ENCODE data around the gene ECPAS. TPM values are rescaled to one million over a fixed set of nuclear protein-coding genes. Genes with fewer than 3 reads are reported as not detected.

ECPAS gene, protein sequence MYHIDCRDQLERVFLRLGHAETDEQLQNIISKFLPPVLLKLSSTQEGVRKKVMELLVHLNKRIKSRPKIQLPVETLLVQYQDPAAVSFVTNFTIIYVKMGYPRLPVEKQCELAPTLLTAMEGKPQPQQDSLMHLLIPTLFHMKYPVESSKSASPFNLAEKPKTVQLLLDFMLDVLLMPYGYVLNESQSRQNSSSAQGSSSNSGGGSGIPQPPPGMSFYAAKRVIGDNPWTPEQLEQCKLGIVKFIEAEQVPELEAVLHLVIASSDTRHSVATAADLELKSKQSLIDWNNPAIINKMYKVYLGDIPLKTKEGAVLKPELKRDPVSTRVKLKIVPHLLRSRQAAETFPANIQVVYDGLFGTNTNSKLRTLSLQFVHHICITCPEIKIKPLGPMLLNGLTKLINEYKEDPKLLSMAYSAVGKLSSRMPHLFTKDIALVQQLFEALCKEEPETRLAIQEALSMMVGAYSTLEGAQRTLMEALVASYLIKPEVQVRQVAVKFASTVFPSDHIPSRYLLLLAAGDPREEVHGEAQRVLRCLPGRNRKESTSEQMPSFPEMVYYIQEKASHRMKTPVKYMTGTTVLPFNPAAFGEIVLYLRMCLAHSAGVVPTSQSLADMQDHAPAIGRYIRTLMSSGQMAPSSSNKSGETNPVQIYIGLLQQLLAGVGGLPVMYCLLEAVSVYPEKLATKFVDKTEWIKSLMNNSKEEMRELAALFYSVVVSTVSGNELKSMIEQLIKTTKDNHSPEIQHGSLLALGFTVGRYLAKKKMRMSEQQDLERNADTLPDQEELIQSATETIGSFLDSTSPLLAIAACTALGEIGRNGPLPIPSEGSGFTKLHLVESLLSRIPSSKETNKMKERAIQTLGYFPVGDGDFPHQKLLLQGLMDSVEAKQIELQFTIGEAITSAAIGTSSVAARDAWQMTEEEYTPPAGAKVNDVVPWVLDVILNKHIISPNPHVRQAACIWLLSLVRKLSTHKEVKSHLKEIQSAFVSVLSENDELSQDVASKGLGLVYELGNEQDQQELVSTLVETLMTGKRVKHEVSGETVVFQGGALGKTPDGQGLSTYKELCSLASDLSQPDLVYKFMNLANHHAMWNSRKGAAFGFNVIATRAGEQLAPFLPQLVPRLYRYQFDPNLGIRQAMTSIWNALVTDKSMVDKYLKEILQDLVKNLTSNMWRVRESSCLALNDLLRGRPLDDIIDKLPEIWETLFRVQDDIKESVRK (N-terminal part only)
- polyA plus RNA-seq = 10 to 100 TPM; 24.0 to 61.7 (median 26.1) TPM
- long read RNA-seq, donor 1, full-length matches to known transcripts = 1 of 36 reads
- long read RNA-seq, donor 1, partial matches to known transcripts = 35 of 36 reads
- long read RNA-seq, donor 1, other reads (novel, unspliced or antisense) = 0 of 36 reads
- long read RNA-seq, donor 2, full-length matches to known transcripts = 2 of 9 reads
- long read RNA-seq, donor 2, partial matches to known transcripts = 7 of 9 reads
- long read RNA-seq, donor 2, other reads (novel, unspliced or antisense) = 0 of 9 reads
- long read RNA-seq, donor 3, partial matches to known transcripts = 13 of 13 reads
- long read RNA-seq, donor 3, other reads (novel, unspliced or antisense) = 0 of 13 reads
- long read RNA-seq, donor 4 = 0 reads
- long read RNA-seq, donor 5 = 0 reads
- long read RNA-seq, donor 6, partial matches to known transcripts = 17 of 17 reads
- long read RNA-seq, donor 6, other reads (novel, unspliced or antisense) = 0 of 17 reads
- long read RNA-seq, donor 7 = 0 reads
- long read RNA-seq, donor 8 = 0 reads
- long read RNA-seq, donor 9, partial matches to known transcripts = 10 of 10 reads
- long read RNA-seq, donor 9, other reads (novel, unspliced or antisense) = 0 of 10 reads
- long read RNA-seq, donor 10, partial matches to known transcripts = 20 of 20 reads
- long read RNA-seq, donor 10, other reads (novel, unspliced or antisense) = 0 of 20 reads

DNA sequence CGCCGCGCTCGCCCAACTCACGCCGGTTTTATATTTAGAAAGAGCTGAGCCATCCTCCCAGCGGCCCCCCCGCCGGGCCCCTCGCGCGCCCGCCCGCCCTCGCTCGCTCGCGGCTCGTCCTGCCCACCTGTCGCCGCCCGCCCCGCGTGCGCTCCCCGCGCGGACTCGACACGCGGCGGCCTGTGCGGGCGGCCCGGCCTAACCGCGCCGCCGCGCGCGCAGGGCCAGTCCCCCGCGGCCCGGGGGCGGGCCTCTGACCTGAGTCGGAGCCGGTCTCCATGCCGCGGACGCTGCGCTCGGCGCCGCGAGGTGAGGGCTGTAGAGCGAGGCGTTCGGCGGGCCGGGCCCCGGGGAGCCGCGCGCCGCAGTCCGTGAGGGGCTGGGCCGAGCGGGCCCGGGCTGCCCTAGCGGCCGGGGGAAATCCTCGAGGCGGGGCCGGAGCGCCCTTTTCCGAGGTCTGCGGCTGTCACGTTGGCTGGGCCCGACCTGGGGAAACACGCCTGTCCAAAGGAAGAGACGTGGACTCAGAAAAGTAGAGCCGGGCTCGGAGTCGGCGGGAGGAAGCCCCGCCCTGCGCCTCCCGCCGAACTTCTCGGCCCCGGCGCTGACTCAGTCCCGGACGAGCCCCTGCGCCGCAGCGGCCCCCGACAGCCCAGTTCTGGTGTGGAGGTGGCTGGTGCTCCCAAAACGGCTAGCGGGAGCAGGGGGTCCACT lies at the start of gene ECPAS:
ECPAS (minus strand) TSS at position 526 of the 714 bp plus-strand sequence. CDS start 11,465 bp downstream, outside the sequence.
- Histone ChIP-seq H3K27ac (ENCODE audit: low read depth in 1 of 3, low read length in 2 of 3) (peak within 1 kb of the TSS; percentile 84 to 100 (median 98)), H3K9me3 (ENCODE audit: control insufficient read depth in 2 of 2, insufficient read depth in 1 of 2, low read depth in 1 of 2, low read length in 1 of 2) (no peaks in the 10 kb centered on the region), H3K4me3 (ENCODE audit: low read depth in 1 of 3, low read length in 3 of 3) (peak within 1 kb of the TSS; percentile 94 to 98 (median 96)), H3K27me3 (ENCODE audit: control insufficient read depth in 3 of 3, insufficient read depth in 3 of 3, low read length in 3 of 3) (no peaks in the 10 kb centered on the region), H3K4me1 (ENCODE audit: control insufficient read depth in 3 of 3, insufficient read depth in 2 of 3, low read depth in 1 of 3, low read length in 2 of 3) (peaks cover 2 to 7% (median 5%) of the 10 kb centered on the region in 3 donors), H3K36me3 (ENCODE audit: control insufficient read depth in 3 of 3, insufficient read depth in 2 of 3, low read depth in 1 of 3, low read length in 3 of 3) (no peaks in the 10 kb centered on the region)
- no peak for FAIRE-seq
- peak; percentile 84 to 90 for DNase-seq
- 0 to 1% (median 0%) methylated on average over 84 to 101 of the region's 101 CpGs for WGBS, 3 donors

DNA sequence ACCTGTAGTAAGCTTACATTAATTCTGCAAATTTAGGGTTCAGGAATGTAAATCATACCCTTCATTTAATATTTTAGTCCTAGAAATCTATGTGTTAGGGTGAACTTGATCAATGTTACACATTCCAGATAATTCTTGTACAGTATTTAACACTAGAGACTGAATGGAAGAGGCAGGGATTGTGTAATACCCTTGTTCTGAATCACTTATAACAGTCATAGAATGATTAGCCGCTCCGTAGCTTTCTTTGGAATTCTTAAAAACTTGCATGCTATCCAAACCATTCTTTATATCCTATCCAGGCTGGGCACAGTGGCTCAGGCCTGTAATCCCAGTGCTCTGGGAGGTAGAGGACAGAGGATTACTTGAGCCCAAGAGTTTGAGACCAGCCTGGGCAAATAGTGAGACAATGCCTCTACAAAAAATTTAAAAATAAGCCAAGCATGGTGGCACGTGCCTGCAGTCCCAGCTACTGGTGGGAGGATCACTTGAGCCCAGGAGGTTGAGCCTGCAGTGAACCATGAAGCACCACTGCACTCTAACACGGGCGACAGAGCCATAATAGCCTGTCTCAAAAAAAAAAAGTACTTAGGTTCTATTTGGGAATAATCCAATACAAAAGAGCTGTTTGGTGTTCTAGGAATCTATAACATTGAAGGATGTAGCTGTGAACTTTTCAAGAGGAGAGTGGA lies 49.1 kb upstream of the ECPAS start:
- H3K4me1 ChIP-seq (ENCODE audit: control insufficient read depth in 3 of 3, insufficient read depth in 2 of 3, low read depth in 1 of 3, low read length in 2 of 3) = no peaks in the 10 kb centered on the region
- WGBS, 3 donors = 92 to 94% (median 94%) methylated on average over 5 of the region's 5 CpGs
- peaks cover 0 to 19% (median 2%) of the 10 kb centered on the region in 3 donors for H3K36me3 ChIP-seq (ENCODE audit: control insufficient read depth in 3 of 3, insufficient read depth in 2 of 3, low read depth in 1 of 3, low read length in 3 of 3)
- H3K27me3 ChIP-seq (ENCODE audit: control insufficient read depth in 3 of 3, insufficient read depth in 3 of 3, low read length in 3 of 3) = no peaks in the 10 kb centered on the region
- no peak for DNase-seq
- peaks cover 0 to 21% of the 10 kb centered on the region in 2 donors for H3K9me3 ChIP-seq (ENCODE audit: control insufficient read depth in 2 of 2, insufficient read depth in 1 of 2, low read depth in 1 of 2, low read length in 1 of 2)
- H3K27ac ChIP-seq (ENCODE audit: low read depth in 1 of 3, low read length in 2 of 3) = no peak overlapping the region
- no peak overlapping the region for H3K4me3 ChIP-seq (ENCODE audit: low read depth in 1 of 3, low read length in 3 of 3)
- FAIRE-seq = no peak

DNA sequence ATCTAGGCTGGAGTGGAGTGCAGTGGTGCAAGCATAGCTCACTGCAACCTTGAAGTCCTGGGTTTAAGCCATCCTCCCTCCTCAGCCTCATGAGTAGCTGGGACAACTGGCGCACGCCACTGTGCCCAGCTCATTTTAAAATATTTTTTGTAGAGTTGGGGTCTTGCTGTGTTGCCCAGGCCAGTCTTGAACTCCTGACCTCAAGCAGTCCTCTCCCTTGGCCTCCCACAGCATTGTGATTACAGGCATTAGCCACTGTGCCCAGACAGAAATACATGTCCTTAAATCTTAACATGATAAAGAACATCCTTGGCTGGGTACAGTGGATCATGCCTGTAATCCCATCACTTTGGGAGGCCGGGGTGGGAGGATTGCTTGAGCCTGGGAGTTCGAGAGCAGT lies 47.5 kb upstream of the ECPAS start:
- no peak for DNase-seq
- Histone ChIP-seq H3K4me3 (ENCODE audit: low read depth in 1 of 3, low read length in 3 of 3) (no peak overlapping the region), H3K27me3 (ENCODE audit: control insufficient read depth in 3 of 3, insufficient read depth in 3 of 3, low read length in 3 of 3) (no peaks in the 10 kb centered on the region), H3K36me3 (ENCODE audit: control insufficient read depth in 3 of 3, insufficient read depth in 2 of 3, low read depth in 1 of 3, low read length in 3 of 3) (peaks cover 0 to 11% (median 2%) of the 10 kb centered on the region in 3 donors), H3K4me1 (ENCODE audit: control insufficient read depth in 3 of 3, insufficient read depth in 2 of 3, low read depth in 1 of 3, low read length in 2 of 3) (no peaks in the 10 kb centered on the region), H3K27ac (ENCODE audit: low read depth in 1 of 3, low read length in 2 of 3) (no peak overlapping the region), H3K9me3 (ENCODE audit: control insufficient read depth in 2 of 2, insufficient read depth in 1 of 2, low read depth in 1 of 2, low read length in 1 of 2) (peaks cover 0 to 8% of the 10 kb centered on the region in 2 donors)
- 83 to 95% (median 94%) methylated on average over 4 of the region's 4 CpGs for WGBS, 3 donors
- no peak for FAIRE-seq

DNA sequence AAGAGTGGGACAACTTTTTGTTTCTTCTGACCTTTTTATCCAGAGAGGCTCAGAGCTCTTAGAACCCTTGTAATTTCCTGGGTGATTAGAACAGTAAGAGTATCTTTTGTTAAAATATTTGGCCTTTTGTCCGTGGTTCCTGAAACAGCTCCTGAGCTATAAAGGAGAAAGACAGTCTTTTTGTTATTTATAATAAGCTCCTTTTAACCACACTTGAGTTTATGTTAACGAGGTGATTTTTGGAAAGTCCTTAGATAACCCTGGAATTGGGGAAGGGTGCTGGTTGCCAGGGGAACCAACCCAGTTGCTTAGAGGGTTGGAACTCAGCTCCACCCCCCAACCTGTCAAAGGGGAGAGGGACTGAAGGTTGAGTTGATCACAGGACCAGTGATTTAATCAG lies 45.6 kb upstream of the ECPAS start:
- DNase-seq = no peak
- H3K36me3 ChIP-seq (ENCODE audit: control insufficient read depth in 3 of 3, insufficient read depth in 2 of 3, low read depth in 1 of 3, low read length in 3 of 3) = peaks cover 0 to 9% (median 0%) of the 10 kb centered on the region in 3 donors
- H3K27ac ChIP-seq (ENCODE audit: low read depth in 1 of 3, low read length in 2 of 3) = no peak overlapping the region
- no peak for FAIRE-seq
- H3K9me3 ChIP-seq (ENCODE audit: control insufficient read depth in 2 of 2, insufficient read depth in 1 of 2, low read depth in 1 of 2, low read length in 1 of 2) = peaks cover 0 to 8% of the 10 kb centered on the region in 2 donors
- WGBS, 3 donors = 35 to 47% (median 43%) methylated on average over 2 of the region's 2 CpGs
- peaks cover 0 to 13% (median 0%) of the 10 kb centered on the region in 3 donors for H3K27me3 ChIP-seq (ENCODE audit: control insufficient read depth in 3 of 3, insufficient read depth in 3 of 3, low read length in 3 of 3)
- peaks cover 0 to 8% (median 8%) of the 10 kb centered on the region in 3 donors for H3K4me1 ChIP-seq (ENCODE audit: control insufficient read depth in 3 of 3, insufficient read depth in 2 of 3, low read depth in 1 of 3, low read length in 2 of 3)
- no peak overlapping the region for H3K4me3 ChIP-seq (ENCODE audit: low read depth in 1 of 3, low read length in 3 of 3)

DNA sequence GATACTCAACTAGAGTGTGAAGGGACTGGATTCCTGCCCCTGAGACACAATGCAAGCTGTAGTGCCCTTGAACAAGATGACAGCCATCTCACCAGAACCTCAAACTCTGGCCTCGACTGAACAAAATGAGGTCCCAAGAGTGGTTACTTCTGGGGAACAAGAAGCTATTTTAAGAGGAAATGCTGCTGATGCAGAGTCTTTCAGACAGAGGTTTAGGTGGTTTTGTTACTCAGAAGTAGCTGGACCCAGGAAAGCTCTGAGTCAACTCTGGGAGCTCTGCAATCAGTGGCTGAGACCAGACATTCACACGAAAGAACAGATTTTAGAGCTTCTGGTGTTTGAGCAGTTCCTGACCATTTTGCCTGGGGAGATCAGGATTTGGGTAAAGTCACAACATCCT lies 43.2 kb upstream of the ECPAS start:
- Histone ChIP-seq H3K4me1 (ENCODE audit: control insufficient read depth in 3 of 3, insufficient read depth in 2 of 3, low read depth in 1 of 3, low read length in 2 of 3) (peaks cover 0 to 8% (median 8%) of the 10 kb centered on the region in 3 donors), H3K36me3 (ENCODE audit: control insufficient read depth in 3 of 3, insufficient read depth in 2 of 3, low read depth in 1 of 3, low read length in 3 of 3) (peaks cover 0 to 7% (median 0%) of the 10 kb centered on the region in 3 donors), H3K9me3 (ENCODE audit: control insufficient read depth in 2 of 2, insufficient read depth in 1 of 2, low read depth in 1 of 2, low read length in 1 of 2) (peaks cover 0 to 4% of the 10 kb centered on the region in 2 donors), H3K27me3 (ENCODE audit: control insufficient read depth in 3 of 3, insufficient read depth in 3 of 3, low read length in 3 of 3) (peaks cover 0 to 13% (median 0%) of the 10 kb centered on the region in 3 donors), H3K27ac (ENCODE audit: low read depth in 1 of 3, low read length in 2 of 3) (no peak overlapping the region), H3K4me3 (ENCODE audit: low read depth in 1 of 3, low read length in 3 of 3) (no peak overlapping the region)
- DNase-seq = no peak
- no peak for FAIRE-seq
- 84 to 87% (median 85%) methylated on average over 2 of the region's 2 CpGs for WGBS, 3 donors

DNA sequence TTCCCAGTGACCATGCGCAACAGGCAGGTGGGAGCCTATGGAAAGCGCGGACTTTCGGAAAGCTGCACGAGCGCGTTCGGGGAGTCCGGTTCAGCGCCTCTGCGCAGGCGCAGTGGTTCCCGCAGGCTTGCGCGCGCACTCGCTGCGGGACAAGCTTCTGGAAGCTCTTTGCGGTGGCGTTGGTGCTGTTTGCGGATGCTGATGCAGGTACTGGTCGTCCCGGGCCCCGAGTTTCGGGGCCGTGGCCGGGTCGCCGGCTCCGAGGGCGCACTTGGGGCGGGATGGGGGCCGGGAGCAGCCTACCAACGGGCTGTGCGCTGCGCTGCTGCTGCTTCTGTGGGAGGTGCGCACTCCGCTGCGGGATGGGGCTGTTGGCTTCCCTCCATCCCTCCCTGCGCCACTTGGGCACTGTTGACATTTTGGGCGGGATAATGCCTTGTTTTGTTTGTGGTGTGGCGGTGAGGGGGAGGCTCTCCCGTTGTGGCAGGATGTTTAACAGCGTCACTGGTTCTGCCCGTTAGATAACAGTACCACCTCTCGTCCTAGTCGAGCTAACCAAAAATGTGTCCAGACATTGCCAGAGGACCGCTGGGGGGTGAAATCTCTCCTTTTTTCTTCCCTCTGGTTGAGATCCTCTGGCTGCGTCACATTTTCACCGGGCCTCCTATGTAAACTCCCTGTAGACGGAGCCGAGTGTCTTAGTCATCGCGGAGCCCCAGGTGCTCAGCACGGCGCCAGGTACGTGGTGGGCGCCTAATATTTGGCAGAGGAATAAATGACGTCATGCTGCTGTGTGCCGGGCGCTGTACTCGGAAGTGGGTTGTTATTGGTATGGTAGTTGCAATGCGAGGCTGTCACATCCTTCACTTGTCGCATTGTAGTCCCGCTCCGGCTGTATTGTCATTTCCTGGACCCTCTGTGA lies 41.1 kb upstream of the ECPAS start, which contains the start of gene ZNF483:
ZNF483 (plus strand) TSS at position 124 of the 922 bp plus-strand sequence. CDS start 2,217 bp downstream, outside the sequence.
- 1 to 6% (median 2%) methylated on average over 63 to 66 of the region's 66 CpGs for WGBS, 3 donors

More for the DNA sequence above, 41.1 kb upstream of the ECPAS start, which contains the start of gene ZNF483:
- DNase-seq (peak; percentile 67 to 87), FAIRE-seq (no peak)
- H3K27me3 ChIP-seq (ENCODE audit: control insufficient read depth in 3 of 3, insufficient read depth in 3 of 3, low read length in 3 of 3) = peaks cover 0 to 13% (median 0%) of the 10 kb centered on the region in 3 donors
- peak within 1 kb of the TSS in 2 of 3 donors; percentile 31 to 58 for H3K27ac ChIP-seq (ENCODE audit: low read depth in 1 of 3, low read length in 2 of 3)
- H3K36me3 ChIP-seq (ENCODE audit: control insufficient read depth in 3 of 3, insufficient read depth in 2 of 3, low read depth in 1 of 3, low read length in 3 of 3) = peaks cover 0 to 1% (median 0%) of the 10 kb centered on the region in 3 donors
- no peaks in the 10 kb centered on the region for H3K9me3 ChIP-seq (ENCODE audit: control insufficient read depth in 2 of 2, insufficient read depth in 1 of 2, low read depth in 1 of 2, low read length in 1 of 2)
- H3K4me3 ChIP-seq (ENCODE audit: low read depth in 1 of 3, low read length in 3 of 3) = peak within 1 kb of the TSS; percentile 57 to 67 (median 58)
- peaks cover 0 to 8% (median 8%) of the 10 kb centered on the region in 3 donors for H3K4me1 ChIP-seq (ENCODE audit: control insufficient read depth in 3 of 3, insufficient read depth in 2 of 3, low read depth in 1 of 3, low read length in 2 of 3)

Measured in small intestine (tissue), 16 donors.